Esophagus muscularis mucosa (tissue), 4 donors: ENCODE measurements around the gene PACSIN2. TPM values are rescaled to one million over a fixed set of nuclear protein-coding genes. Genes with fewer than 3 reads are reported as not detected.
"Not testable (repeated sequence)": the region's sequence is repeated elsewhere in the genome, so short reads cannot be mapped to it uniquely, and the experiment has no call there.

Experiments used
- DNase-seq: peaks from one replicate; pipeline ENCODE4 v3.0.0-alpha.2; 2017; ENCODE audit errors: extremely low spot score
- H3K27ac ChIP-seq, 4 donors: fragments of 200-600 bp; sonication (generic); replicated peaks in 1 of 4; 1 replicate in 3 of 4; 2 replicates in 1 of 4; pipeline ENCODE4 v1.5.1; 2016 to 2019; ENCODE audit warnings: mild to moderate bottlenecking in 1 of 4
- H3K27me3 ChIP-seq, 4 donors: fragments of 200-600 bp; sonication (generic); one replicate each; pipeline versions ENCODE4 v1.5.1 to v1.6.0; 2016 to 2019
- H3K36me3 ChIP-seq, 4 donors: fragments of 200-600 bp; sonication (generic); one replicate each; pipeline ENCODE4 v1.5.1; 2016 to 2019
- H3K4me1 ChIP-seq, 4 donors: fragments of 200-600 bp; sonication (generic); one replicate each; pipeline ENCODE4 v1.5.1; 2016 to 2019
- H3K4me3 ChIP-seq, 4 donors: fragments of 200-600 bp; sonication (generic); 1 replicate in 2 of 4; 2 replicates in 2 of 4; pipeline ENCODE4 v1.5.1; 2016 to 2019; ENCODE audit warnings: mild to moderate bottlenecking in 4 of 4, moderate library complexity in 1 of 4
- H3K9me3 ChIP-seq, 4 donors: fragments of 200-600 bp; sonication (generic); 1 replicate in 3 of 4; 2 replicates in 1 of 4; pipeline ENCODE4 v1.5.1; 2016 to 2019
- CTCF ChIP-seq, 3 experiments: fragments of 200-600 bp in 2 of 3; fragments of 450-650 bp in 1 of 3; sonication (generic) in 2 of 3; IDR thresholded peaks; one replicate each; pipeline ENCODE4 v1.5.1; 2017 to 2019; ENCODE audit warnings: antibody characterized with exemption in 3 of 3, mild to moderate bottlenecking in 2 of 3, moderate library complexity in 1 of 3
- EP300 ChIP-seq: sonication (generic); formaldehyde crosslinking; IDR thresholded peaks from one replicate; pipeline ENCODE4 v1.6.1; 2017; ENCODE audit warnings: antibody characterized with exemption
- POLR2A ChIP-seq: fragments of 450-650 bp; IDR thresholded peaks from one replicate; pipeline ENCODE4 v1.6.1; 2017; ENCODE audit warnings: antibody characterized with exemption, moderate library complexity, mild to moderate bottlenecking, low read depth
- POLR2AphosphoS5 ChIP-seq, 2 donors: sonication (generic); formaldehyde crosslinking; IDR thresholded peaks; one replicate each; pipeline ENCODE4 v1.6.1; 2017; ENCODE audit warnings: antibody characterized with exemption in 2 of 2
- WGBS: methylation state at CpG from one replicate; pipeline ENCODE4 v1.1.5; 2018; 5-methylcytosine and 5-hydroxymethylcytosine counted together
- intact Hi-C: fragments of 100-400 bp; cut with DNase I; formaldehyde crosslinking; loops from one replicate; pipeline ENCODE4 v1.15.1; 2023
- total RNA-seq, 4 donors: library from RNA; depleted of rRNA; stranded (reverse); fragments of >200 nt; gene quantifications; one replicate each; pipeline versions ENCODE4 v1.1.0 to v1.2.1, GENCODE V29; 2016

The PACSIN2 gene
- total RNA-seq, 4 donors from 2014 or later = 91.1 to 147 (median 116) TPM

DNA sequence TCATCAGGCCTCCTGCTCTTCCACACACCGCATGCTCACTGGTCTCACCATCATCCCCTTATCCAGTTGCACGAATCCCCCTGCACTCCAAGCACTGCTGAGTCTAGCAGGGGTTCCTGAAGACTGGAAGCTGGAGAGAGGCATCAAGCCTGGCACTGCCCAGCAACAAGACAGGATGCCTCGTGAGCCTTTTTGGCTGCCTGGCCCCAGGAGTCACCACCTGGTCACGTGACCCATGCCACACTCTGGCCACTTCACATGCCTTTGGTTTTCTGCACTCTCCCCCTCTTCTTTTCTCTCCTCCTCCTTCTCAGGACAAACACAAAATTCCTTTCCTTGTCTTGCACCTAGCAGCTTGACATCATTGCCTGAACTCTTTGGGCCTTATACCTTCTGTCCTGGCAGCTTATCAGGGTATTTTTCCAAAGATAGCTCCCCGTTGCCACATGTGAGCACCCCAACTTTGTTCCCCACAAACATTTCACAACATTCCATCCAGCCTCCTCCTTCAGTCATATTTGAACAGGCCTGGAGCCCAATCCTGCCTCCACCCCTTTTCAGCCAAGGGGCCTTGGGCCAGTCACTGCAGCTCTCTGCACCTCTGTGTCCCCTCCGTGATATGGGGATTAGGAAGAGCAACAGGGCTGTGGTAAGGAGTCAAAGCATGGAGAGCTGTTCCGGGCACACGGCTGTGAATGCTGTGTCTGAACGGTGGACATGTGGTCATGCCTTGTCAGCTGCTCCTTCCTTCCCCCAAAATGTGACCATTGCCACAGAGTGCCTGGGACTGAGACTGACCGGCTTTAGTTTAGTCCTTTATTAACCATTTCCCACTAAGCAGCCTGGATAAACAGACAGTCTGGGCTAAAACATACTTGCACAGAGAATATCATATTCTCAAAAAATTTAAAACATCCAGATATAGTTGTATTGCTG lies 2.8 kb upstream of the PACSIN2 start:
- Histone ChIP-seq H3K9me3 (no peaks in the 10 kb centered on the region), H3K27me3 (no peaks in the 10 kb centered on the region), H3K4me3 (no peak overlapping the region), H3K27ac (no peak overlapping the region), H3K4me1 (peaks cover 10 to 22% (median 20%) of the 10 kb centered on the region in 4 donors), H3K36me3 (no peaks in the 10 kb centered on the region)
- 78% methylated on average over 10 of the region's 10 CpGs for WGBS
- intact Hi-C loops = no loop called here
- no peak for TF ChIP-seq CTCF (IDR thresholded peaks at IDR 0.05)
- TF ChIP-seq POLR2A = no peak
- no peak for TF ChIP-seq POLR2AphosphoS5 (IDR thresholded peaks at IDR 0.05)
- no peak for TF ChIP-seq EP300
- no peak for DNase-seq

DNA sequence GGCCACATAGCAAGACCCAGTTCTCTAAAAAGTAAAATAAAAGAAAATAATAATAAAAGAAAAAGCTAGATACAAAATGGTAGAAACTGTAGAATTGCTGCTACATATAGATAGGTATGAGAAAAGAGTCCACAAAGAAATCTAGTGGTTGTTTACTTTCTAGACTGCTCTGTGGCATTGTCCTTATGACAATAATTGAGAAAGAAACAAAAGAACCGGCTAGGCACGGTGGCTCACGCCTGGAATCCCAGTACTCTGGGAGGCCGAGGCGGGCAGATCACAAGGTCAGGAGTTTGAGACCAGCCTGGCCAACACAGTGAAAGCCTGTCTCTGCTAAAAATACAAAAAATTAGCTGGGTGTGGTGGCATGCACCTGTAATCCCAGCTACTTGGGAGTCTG lies 1.2 kb upstream of the PACSIN2 start:
- H3K9me3 ChIP-seq, H3K4me3 ChIP-seq, H3K27ac ChIP-seq, intact Hi-C loops, DNase-seq, H3K36me3 ChIP-seq, H3K27me3 ChIP-seq: not testable (repeated sequence)
- 95% methylated on average over 5 of the region's 5 CpGs for WGBS
- peaks cover 15 to 37% (median 36%) of the 10 kb centered on the region in 4 donors for H3K4me1 ChIP-seq

- WGBS = 30% methylated on average over 5 of the region's 5 CpGs
These were observed 711 bp upstream of the PACSIN2 start for GRCh38 chr22:43015677-43016042.

DNA sequence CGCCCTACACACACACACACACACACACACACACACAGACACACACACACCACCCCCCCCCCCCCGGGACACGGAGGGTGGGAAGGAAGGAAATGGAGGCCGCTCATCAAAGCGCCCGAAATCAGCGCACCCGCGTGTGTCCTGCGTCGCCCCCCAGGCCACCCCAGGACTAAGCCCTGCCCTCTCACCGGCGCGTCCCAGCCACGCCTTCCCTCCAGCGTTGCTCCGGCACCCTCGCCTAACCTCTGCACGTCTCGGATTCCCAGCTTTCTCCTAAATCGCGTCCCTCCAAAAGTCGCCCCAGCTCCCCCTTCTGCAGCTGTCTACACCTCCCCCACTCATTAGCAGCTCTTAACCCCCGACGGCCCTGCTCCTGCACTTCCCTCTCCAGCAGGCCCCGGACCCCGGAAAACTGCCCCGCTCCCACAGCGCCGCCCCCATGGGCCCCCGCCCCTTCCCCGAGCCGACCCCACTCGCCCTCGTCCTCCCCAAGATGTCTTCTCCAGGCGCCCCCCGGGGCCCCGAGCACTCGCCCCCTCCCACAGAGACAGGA lies 557 bp downstream of the PACSIN2 start:
- TF ChIP-seq EP300 (no peak), CTCF (IDR thresholded peaks at IDR 0.05) (no peak), POLR2A (no peak), POLR2AphosphoS5 (IDR thresholded peaks at IDR 0.05) (no peak)

More at GRCh38 chr22:43015677-43016042, 711 bp upstream of the PACSIN2 start:
- Histone ChIP-seq H3K27me3 (no peaks in the 10 kb centered on the region), H3K4me3 (peak overlapping the region; percentile 92 to 97 (median 95)), H3K27ac (peak overlapping the region; percentile 80 to 89 (median 88)), H3K36me3 (no peaks in the 10 kb centered on the region), H3K4me1 (peaks cover 15 to 41% (median 41%) of the 10 kb centered on the region in 4 donors), H3K9me3 (no peaks in the 10 kb centered on the region)
- intact Hi-C loops = no loop called here
- DNase-seq = no peak
- TF ChIP-seq POLR2AphosphoS5 (IDR thresholded peaks at IDR 0.05) (no peak), CTCF (IDR thresholded peaks at IDR 0.05) (no peak), POLR2A (no peak), EP300 (no peak)

More for the DNA sequence above, 557 bp downstream of the PACSIN2 start:
- Histone ChIP-seq H3K36me3 (no peaks in the 10 kb centered on the region), H3K9me3 (no peaks in the 10 kb centered on the region), H3K27ac (peak overlapping the region; percentile 80 to 89 (median 88)), H3K4me3 (peak overlapping the region; percentile 92 to 97 (median 95)), H3K27me3 (no peaks in the 10 kb centered on the region), H3K4me1 (peaks cover 20 to 53% (median 49%) of the 10 kb centered on the region in 4 donors)
- DNase-seq = no peak
- intact Hi-C loops = no loop called here
- WGBS = under 1% methylated on average over 36 of the region's 39 CpGs
